Endothelial cell of umbilical vein (primary cell): ENCODE results near the gene GSG1L. TPM values are rescaled to one million over a fixed set of nuclear protein-coding genes. Genes with fewer than 3 reads are reported as not detected.

Experiments used
- BruUV-seq: library from RNA; stranded (reverse); fragments of 400-500 nt; replicated peaks from 2 replicates; lab custom pipeline; 2021; lab: Mats Ljungman, UMichigan
- CTCF ChIA-PET: fragments of 300-600, 350-600 bp; sonication (Branson Sonifier 250); formaldehyde crosslinking; loops from one replicate; lab custom pipeline; 2021; ENCODE audit warnings: antibody characterized with exemption, inconsistent platforms; lab: Charles Lee
- POLR2A ChIA-PET: fragments of 300-600, 350-600 bp; sonication (Branson Sonifier 250); formaldehyde crosslinking; loops from one replicate; lab custom pipeline; 2021; ENCODE audit warnings: antibody characterized with exemption, inconsistent platforms; lab: Charles Lee
- DNase-seq: peaks from one replicate; pipeline ENCODE4 v3.0.0-alpha.2; 2011; ENCODE audit warnings: low read depth, low spot score
- FAIRE-seq: peaks from 2 replicates; lab custom pipeline; 2011; peaks lifted over from hg19 to GRCh38; lab: Jason Lieb, UNC
- H2AFZ ChIP-seq: 2 replicates; pipeline ENCODE4 v1.6.0; 2012; ENCODE audit warnings: low read depth, low read length, control low read depth, inconsistent platforms
- H3K27ac ChIP-seq: 2 replicates; pipeline ENCODE4 v1.5.1; 2011; ENCODE audit warnings: low read depth, mild to moderate bottlenecking, control low read depth, low read length, moderate library complexity; ENCODE audit not compliant: insufficient read depth
- H3K27me3 ChIP-seq, 2 experiments: 2 replicates each; pipeline versions ENCODE4 v1.6.0 to v1.6.1; 2011; ENCODE audit warnings: low read length in 2 of 2, mixed read lengths in 1 of 2; ENCODE audit not compliant: control insufficient read depth in 2 of 2, insufficient read depth in 2 of 2
- H3K36me3 ChIP-seq, 2 experiments: 2 replicates in 1 of 2; 3 replicates in 1 of 2; pipeline ENCODE4 v1.5.1; 2011; ENCODE audit warnings: low read length in 2 of 2, mild to moderate bottlenecking in 1 of 2, moderate library complexity in 1 of 2; ENCODE audit not compliant: control insufficient read depth in 2 of 2, insufficient read depth in 2 of 2; ENCODE audit errors: extremely low read depth in 1 of 2
- H3K4me1 ChIP-seq: 3 replicates; pipeline ENCODE4 v1.5.1; 2011; ENCODE audit warnings: mild to moderate bottlenecking, low read length; ENCODE audit not compliant: control insufficient read depth, insufficient read depth; ENCODE audit errors: extremely low read depth
- H3K4me2 ChIP-seq: 2 replicates; pipeline ENCODE4 v1.6.1; 2011; ENCODE audit warnings: low read length, control low read depth, mixed read lengths; ENCODE audit not compliant: insufficient read depth
- H3K4me3 ChIP-seq, 3 experiments: fragments of 200-600 bp in 1 of 3; sonication (generic), shearing (Covaris generic) in 1 of 3; replicated peaks in 1 of 3; 2 replicates each; pipeline ENCODE4 v1.5.1; 2011 to 2016; ENCODE audit warnings: control low read depth in 3 of 3, low read length in 3 of 3, mild to moderate bottlenecking in 2 of 3, inconsistent platforms in 1 of 3, low read depth in 1 of 3, moderate library complexity in 1 of 3; ENCODE audit not compliant: insufficient read depth in 1 of 3
- H3K79me2 ChIP-seq: 2 replicates; pipeline ENCODE4 v1.6.0; 2012; ENCODE audit warnings: low read length, inconsistent platforms; ENCODE audit not compliant: control insufficient read depth, insufficient read depth
- H3K9ac ChIP-seq: replicated peaks from 2 replicates; pipeline ENCODE3; 2011; ENCODE audit warnings: low read length, control low read depth; ENCODE audit not compliant: insufficient read depth; ENCODE audit errors: extremely low read depth
- H3K9me1 ChIP-seq: replicated peaks from 3 replicates; pipeline ENCODE4 v1.6.0; 2011; ENCODE audit warnings: mild to moderate bottlenecking, low read length; ENCODE audit not compliant: control insufficient read depth, insufficient read depth; ENCODE audit errors: extremely low read depth
- H3K9me3 ChIP-seq: replicated peaks from 2 replicates; pipeline ENCODE4 v1.5.1; 2012; ENCODE audit warnings: low read length, inconsistent platforms; ENCODE audit not compliant: control insufficient read depth, insufficient read depth
- H4K20me1 ChIP-seq: replicated peaks from 2 replicates; pipeline ENCODE3; 2011; ENCODE audit warnings: mild to moderate bottlenecking, low read length; ENCODE audit not compliant: control insufficient read depth, insufficient read depth; ENCODE audit errors: extremely low read depth
- EZH2 ChIP-seq: IDR thresholded peaks from 2 replicates; pipeline ENCODE4 v1.6.1; 2012; ENCODE audit warnings: borderline replicate concordance, low read depth, mild to moderate bottlenecking, moderate library complexity, low read length, inconsistent platforms; ENCODE audit not compliant: severe bottlenecking
- FOS ChIP-seq: IDR thresholded peaks from 2 replicates; pipeline ENCODE4 v1.6.1; 2011; ENCODE audit warnings: mild to moderate bottlenecking, low read length, moderate library complexity, borderline replicate concordance; ENCODE audit not compliant: insufficient read depth
- GATA2 ChIP-seq: IDR thresholded peaks from 2 replicates; pipeline ENCODE4 v1.7.0; 2011; ENCODE audit warnings: low read depth, mild to moderate bottlenecking, moderate library complexity, mixed read lengths, low read length; ENCODE audit not compliant: insufficient read length, insufficient read depth
- JUN ChIP-seq: IDR thresholded peaks from 2 replicates; pipeline ENCODE4 v1.6.1; 2011; ENCODE audit warnings: borderline replicate concordance, low read depth; ENCODE audit not compliant: insufficient read length, insufficient read depth
- MYC ChIP-seq: IDR thresholded peaks from one replicate; pipeline ENCODE4 v1.6.1; 2011; ENCODE audit warnings: mild to moderate bottlenecking, low read depth, low read length
- POLR2A ChIP-seq: IDR thresholded peaks from 2 replicates; pipeline ENCODE4 v1.6.1; 2012; ENCODE audit warnings: low read depth, mild to moderate bottlenecking, control low read depth, low read length
- POLR2AphosphoS5 ChIP-seq: IDR thresholded peaks from 2 replicates; pipeline ENCODE4 v1.6.1; 2012; ENCODE audit warnings: low read depth, mild to moderate bottlenecking, control low read depth, low read length, moderate library complexity; ENCODE audit not compliant: insufficient read depth
- dilution Hi-C: fragments of 300-500 bp; cut with MboI; formaldehyde crosslinking; loops from one replicate; pipeline ENCODE4 v1.15.0; 2019; ENCODE audit warnings: low sequenced_read_pairs; ENCODE audit not compliant: extremely low pct_ligation_motif_present
- intact Hi-C: fragments of 100-400 bp; cut with micrococcal nuclease; formaldehyde crosslinking; loops from one replicate; pipeline ENCODE4 v1.10.0; 2022
- polyA plus RNA-seq, 4 experiments: library from polyadenylated mRNA; depleted of rRNA in 3 of 4; stranded (reverse) in 3 of 4; unstranded in 1 of 4; fragments of >200 nt; gene quantifications; 2 replicates each; pipeline versions ENCODE4 v1.2.1 to v1.2.3, GENCODE V29; 2011 to 2012; ENCODE audit warnings: missing spikeins in 1 of 4
- total RNA-seq: library from RNA; stranded (reverse); gene quantifications from 2 replicates; pipeline ENCODE4 v1.2.3, GENCODE V29; 2021
- TF ChIP-seq, protein P1 (sequence below), 2 donors: IDR thresholded peaks; 1 replicate in 1 of 2; 2 replicates in 1 of 2; pipeline ENCODE4 v1.5.1; 2011; ENCODE audit warnings: low read length in 2 of 2, mild to moderate bottlenecking in 2 of 2, moderate library complexity in 2 of 2, control low read depth in 1 of 2, inconsistent platforms in 1 of 2, low read depth in 1 of 2; ENCODE audit not compliant: insufficient read depth in 1 of 2; ENCODE audit errors: extremely low read depth in 1 of 2
- TF ChIP-seq, protein P2 (sequence below): IDR thresholded peaks from 2 replicates; pipeline ENCODE4 v1.6.1; 2011; ENCODE audit not compliant: insufficient read depth, insufficient read length

Gene GSG1L
- total and polyA plus RNA-seq, 2 donors (not counting 3 experiments of a cell fraction or from before 2014, with no cell fraction given), result 0.06 TPM; not detected in 1

DNA sequence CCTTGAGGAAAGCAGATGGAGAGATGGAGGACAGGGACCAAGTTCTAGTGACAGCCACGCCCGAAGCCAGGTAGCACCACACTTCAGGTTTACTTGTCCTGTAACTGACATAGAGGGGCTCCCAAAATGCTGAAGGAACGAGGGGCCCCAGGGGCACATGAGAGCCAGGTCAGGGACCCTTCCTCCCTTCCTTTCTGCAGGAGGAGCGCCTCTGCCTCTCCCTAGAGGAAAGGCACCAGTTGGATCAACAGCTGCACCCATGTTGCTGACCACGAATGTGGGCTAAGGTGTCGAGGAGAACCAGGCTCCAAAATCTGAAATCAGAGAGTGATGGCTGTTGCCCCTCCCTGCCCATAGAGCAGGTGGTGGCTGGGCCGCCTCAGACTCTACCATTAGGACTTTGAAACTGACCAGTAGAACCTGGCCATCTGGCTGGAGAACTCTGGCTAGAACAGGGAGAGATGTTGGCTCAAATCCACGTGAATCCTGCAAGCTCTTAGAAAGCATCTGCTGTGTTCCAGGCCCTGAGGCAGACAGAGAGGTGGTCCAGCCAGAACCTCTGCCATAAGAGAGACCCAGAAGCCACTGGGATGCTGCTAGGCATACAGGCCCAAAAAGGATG is 294.8 kb downstream of the GSG1L start:
- no peaks in the 10 kb centered on the region for H3K9me1 ChIP-seq
- intact Hi-C loops (no loop called here), dilution Hi-C loops (no loop called here)
- H3K36me3 ChIP-seq, result peaks cover 0 to 19% of the 10 kb centered on the region in 2 experiments
- no peak overlapping the region for H3K9ac ChIP-seq
- CTCF ChIA-PET, result no interaction called here
- no peak overlapping the region for H3K4me2 ChIP-seq
- no peaks in the 10 kb centered on the region for H3K27me3 ChIP-seq
- no TSS peak for BruUV-seq
- POLR2A ChIA-PET, result no interaction called here
- H3K9me3 ChIP-seq, result no peaks in the 10 kb centered on the region
- DNase-seq, result no peak
- TF ChIP-seq POLR2AphosphoS5 (no peak), FOS (no peak), GATA2 (no peak), JUN (no peak), POLR2A (no peak), MYC (no peak), EZH2 (no peak)
- TF ChIP-seq, protein P1, sequence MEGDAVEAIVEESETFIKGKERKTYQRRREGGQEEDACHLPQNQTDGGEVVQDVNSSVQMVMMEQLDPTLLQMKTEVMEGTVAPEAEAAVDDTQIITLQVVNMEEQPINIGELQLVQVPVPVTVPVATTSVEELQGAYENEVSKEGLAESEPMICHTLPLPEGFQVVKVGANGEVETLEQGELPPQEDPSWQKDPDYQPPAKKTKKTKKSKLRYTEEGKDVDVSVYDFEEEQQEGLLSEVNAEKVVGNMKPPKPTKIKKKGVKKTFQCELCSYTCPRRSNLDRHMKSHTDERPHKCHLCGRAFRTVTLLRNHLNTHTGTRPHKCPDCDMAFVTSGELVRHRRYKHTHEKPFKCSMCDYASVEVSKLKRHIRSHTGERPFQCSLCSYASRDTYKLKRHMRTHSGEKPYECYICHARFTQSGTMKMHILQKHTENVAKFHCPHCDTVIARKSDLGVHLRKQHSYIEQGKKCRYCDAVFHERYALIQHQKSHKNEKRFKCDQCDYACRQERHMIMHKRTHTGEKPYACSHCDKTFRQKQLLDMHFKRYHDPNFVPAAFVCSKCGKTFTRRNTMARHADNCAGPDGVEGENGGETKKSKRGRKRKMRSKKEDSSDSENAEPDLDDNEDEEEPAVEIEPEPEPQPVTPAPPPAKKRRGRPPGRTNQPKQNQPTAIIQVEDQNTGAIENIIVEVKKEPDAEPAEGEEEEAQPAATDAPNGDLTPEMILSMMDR (IDR thresholded peaks at IDR 0.05; ENCODE audit: extremely low read depth in 1 of 2, insufficient read depth in 1 of 2, low read depth in 1 of 2, low read length in 2 of 2), result no peak
- TF ChIP-seq, protein P2, sequence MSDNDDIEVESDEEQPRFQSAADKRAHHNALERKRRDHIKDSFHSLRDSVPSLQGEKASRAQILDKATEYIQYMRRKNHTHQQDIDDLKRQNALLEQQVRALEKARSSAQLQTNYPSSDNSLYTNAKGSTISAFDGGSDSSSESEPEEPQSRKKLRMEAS, result no peak
- H3K4me1 ChIP-seq, result no peaks in the 10 kb centered on the region
- no peak overlapping the region for H3K4me3 ChIP-seq
- H3K79me2 ChIP-seq, result no peaks in the 10 kb centered on the region
- no peak overlapping the region for H3K27ac ChIP-seq
- H2AFZ ChIP-seq, result no peak overlapping the region
- no peak for FAIRE-seq
- H4K20me1 ChIP-seq, result no peaks in the 10 kb centered on the region
